Amniotic stem cell (primary cell): Measurements from ENCODE around the gene SPAG8.

Source experiments
- DNase-seq: peaks from one replicate; lab custom pipeline; 2025; lab: John Stamatoyannopoulos, UW

Gene SPAG8

GRCh38 chr9:35836595-35836994 is 24.5 kb upstream of the SPAG8 start:
- DNase-seq, result no peak

DNA sequence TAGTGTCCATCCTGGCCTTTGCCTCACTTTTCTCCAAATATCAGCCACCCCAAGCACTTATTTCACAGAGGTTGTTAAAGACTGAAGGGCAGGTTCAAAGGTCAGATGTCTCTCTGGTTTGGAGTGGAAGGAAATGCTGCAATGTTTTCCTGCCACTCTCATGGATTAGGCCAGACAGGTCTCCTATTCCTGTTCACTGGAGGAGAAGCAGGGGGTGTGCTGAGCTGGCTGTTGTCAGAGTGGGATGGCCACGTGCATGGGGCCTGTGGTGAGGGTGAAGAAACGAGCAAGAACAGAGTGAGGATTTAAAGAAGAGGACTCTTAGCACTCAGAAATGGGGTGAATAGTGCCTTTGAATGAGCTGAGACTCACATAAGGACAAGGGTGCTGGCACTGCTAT is 23.7 kb upstream of the SPAG8 start:
- no peak for DNase-seq

DNA sequence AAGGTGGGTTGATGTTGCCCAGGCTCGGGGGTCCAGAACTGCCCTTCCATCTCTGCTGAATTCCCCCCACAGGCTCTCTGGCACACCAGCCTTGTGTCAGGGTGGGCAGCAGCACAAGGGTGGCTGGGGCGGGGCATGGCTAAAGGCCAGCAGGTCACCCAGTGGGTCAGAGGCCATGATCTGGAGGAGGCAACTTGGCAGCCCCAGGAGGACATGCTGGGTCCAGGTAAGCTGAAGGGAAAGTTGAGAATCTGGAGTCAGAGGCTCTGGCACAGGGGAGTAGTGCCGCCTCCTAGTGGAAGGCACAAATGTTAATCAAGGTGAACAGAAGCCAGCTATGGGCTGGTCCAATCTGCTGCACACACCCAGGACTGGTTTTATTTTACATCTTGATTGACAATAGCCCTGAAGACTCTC is 23.2 kb upstream of the SPAG8 start:
- no peak for DNase-seq

- no peak for DNase-seq
Observed at GRCh38 chr9:35834260-35835215, 22.5 kb upstream of the SPAG8 start.

DNA sequence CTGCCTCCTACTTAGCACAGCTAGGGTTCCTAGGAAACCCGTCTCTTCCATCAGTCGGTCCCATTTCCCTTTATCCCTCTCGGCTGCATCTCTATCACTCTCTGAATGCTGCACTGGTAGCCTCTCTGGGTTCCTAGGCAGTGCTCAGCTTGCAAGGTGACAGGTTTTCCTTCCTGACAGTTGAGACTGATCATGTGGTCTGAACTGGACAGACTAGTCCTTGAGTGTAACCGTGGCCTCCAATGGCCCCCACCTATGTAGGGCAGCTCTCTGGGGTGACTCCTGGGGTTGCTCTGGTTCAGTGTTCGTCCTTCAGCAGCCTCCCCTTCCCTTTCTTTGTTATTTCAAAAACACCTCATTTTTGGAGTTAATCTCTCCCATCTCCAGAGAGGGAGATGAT is 20.8 kb upstream of the SPAG8 start:
- DNase-seq, result no peak

GRCh38 chr9:35831040-35831439 is 19.0 kb upstream of the SPAG8 start:
- no peak for DNase-seq

DNA sequence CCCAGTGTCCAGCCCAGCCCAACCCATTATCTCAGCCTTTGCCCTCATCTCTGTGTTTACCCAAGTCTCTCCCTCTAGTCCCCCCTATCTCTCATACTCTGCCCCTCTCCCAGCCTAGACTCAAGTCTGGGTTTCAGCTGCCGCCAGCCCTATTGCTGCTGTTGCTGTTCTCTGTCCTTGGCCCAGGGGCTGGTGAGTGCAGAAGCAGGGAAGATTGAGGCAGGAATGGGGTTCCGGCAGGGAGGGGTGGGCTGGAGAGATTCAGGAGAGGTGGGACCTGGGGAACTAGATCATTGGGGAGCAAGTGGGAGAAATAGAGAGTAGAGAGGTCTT is 17.7 kb upstream of the SPAG8 start:
- no peak for DNase-seq

DNA sequence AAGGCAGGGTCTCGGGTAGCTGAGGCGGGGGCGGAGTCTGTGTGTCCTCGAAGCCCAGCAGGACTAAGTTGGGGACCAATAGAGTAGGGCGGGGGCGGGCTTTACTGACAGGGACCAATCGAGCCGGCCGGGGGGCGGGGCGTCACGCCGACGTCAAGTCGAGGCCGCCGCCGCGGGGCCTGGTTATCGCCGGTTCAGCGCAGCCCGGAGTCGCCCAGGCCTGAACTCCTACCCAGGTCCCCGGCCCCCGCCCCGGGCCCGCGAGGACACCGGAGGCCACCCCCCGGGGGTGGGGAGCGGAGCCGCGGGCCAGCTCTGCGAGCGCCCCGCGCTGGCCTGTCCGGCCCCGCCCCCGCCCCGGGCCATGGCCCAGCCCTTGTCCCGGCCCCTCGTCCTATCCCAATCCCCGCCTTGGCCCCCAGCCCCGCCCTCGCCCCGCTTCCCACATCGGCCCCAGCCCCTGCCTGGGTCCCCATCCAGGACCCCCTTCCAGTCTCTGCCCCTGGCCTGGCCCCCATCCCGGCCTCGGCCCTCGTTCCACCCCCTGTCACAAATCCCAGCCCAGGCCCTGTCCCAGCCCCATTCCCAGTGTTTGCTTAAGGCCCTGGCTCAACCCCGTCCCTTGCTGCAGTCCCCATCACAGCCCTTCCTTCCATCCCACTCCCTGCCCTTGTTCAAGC is 17.2 kb upstream of the SPAG8 start, which contains the start of gene TMEM8B:
TSS of gene TMEM8B (plus strand) at position 145 of the 680 bp plus-strand sequence. CDS start at position 365, 220 bp downstream.
- peak; percentile 93 for DNase-seq

GRCh38 chr9:35828716-35829083 is 16.6 kb upstream of the SPAG8 start, which contains the start of gene FAM221B:
TSS of gene FAM221B (minus strand) at chr9:35828732. CDS start at chr9:35826161, 2,571 bp downstream.
- DNase-seq, result no peak

- peak; percentile 77 for DNase-seq
Observed at GRCh38 chr9:35827486-35827885, 15.4 kb upstream of the SPAG8 start.

GRCh38 chr9:35826071-35826701 is 14.1 kb upstream of the SPAG8 start:
- DNase-seq, result peak; percentile 43

DNA sequence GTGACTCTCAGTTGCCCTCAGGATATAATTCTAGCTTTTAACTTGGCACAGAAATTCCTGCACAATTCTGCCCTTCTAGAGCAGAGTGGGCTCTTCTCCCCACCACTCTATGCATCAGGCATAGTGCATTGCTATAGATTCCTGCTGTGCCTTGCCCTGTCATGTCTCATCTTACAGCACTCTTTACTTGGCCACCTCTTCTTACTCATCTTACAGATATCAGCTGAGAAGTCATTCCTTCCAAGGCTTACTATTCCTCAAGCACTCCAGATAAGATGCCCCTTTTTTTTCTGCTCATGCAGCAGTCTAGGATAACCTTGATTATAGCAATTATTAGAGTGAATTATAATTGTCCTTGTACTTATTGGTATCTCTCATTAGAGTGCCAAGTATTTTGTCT is 10.9 kb upstream of the SPAG8 start:
- no peak for DNase-seq

GRCh38 chr9:35820076-35820475 is 8.0 kb upstream of the SPAG8 start:
- DNase-seq, result peak; percentile 52

DNA sequence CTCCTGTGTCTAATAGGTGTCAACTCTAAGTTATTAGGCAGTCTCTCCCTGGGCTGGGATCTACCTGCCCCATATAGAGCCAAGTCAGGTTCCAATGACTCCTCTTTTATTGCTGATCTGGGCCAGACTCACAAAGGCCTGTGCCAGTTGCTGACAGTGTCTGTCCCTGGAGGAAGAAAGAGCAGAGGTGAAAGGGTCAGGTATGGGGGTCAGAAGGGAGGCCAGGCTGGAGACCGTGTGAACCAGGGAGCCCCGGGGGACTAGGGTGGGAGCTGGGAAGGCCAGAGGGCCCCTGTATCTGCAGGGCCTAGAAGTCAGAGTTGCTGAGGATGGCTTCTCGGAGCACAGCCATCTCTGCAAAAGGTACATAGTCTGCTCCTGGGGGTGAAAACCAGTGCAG is 6.3 kb upstream of the SPAG8 start:
- DNase-seq, result no peak

DNA sequence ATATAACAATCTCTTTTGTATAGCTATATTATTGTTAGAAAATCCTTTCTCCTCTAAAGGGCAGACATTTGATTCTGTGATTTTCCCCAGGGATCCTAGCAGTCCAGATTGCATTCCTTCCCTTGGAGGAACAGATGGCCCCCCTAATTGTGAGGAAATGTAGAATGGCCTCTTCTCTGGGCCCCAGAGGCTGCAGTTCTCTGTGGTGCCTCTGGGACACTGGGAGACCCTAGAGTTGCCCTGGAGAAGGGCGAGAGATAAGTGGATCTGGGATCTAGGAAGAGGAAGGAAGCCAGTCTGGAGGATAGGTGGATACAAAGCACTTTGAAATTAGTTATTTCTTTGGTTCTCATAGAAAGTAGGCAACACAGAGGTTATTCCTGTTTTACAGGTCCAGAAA is 4.6 kb upstream of the SPAG8 start:
- no peak for DNase-seq

GRCh38 chr9:35814841-35815543 is 2.9 kb upstream of the SPAG8 start, which contains the start of gene HINT2:
TSS of gene HINT2 (minus strand) at chr9:35815042. CDS start at chr9:35814979, 63 bp downstream.
- peak; percentile 99 for DNase-seq

DNA sequence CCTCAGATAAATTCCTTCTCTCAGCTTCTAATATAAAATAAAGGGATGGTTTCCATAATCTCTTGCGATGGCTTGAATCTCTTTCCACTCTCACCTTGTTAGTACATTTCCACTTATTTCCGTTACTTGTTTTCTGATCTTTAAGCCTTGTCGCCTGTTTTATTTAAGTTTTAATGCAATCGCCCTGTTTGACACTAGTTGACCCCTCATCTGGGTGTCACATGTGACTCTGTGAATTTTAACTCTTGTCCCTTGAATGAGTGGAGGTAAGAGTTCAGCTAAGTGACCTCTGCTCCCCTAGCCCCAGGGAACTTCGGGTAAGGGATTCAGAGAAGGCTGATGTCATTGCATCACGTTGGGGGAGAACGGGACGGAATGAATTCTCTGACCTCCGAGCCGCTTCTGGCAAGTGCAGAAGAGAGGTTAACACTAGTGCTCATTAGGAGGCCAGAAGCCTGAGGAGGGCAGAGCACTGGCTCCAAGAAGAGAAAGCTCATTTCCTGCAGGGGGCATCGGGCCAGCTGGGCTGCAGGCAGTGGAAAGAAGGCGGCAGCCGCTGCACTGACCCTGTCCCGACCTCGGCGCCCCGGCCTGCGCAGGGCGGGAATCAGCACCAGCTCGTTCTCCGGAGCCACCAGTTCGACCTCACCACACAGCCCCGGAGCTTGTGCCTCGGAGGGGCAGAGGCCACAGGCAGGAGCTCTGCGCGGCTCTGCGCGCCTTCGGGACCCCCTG is 2.2 kb upstream of the SPAG8 start:
- no peak for DNase-seq

DNA sequence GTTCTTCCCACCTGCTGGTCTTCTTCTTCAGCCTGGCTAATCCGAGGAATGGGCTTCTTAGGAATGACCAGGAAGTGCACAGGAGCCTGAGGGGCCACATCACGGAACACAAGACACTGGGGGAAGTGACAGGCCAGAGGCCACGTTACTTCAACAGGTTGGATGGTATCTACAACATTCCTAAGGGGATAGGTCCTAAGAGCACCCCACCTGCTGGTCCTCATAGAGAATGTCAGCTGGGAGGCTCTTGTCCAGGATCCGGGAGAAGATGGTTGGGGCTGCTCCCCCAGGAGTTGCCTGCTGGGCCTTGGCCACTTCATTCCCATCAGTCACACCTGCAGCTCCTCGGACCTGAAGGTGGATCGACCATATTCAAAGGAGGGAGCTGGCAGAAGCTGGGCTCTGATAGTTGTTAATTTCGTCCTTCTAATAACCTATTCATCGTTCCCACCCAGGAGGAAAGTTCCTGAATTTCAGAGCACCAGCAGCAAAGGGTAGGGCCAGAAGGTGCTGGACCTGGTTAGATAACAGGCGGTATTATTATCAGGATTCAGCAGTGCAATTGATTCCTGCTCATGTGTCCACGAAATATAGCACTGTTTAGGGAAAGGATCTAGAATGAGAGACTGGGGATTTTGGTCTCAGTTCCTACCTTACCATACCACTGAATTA is 1.5 kb upstream of the SPAG8 start:
- DNase-seq, result no peak

- DNase-seq, result no peak
Observed at GRCh38 chr9:35811381-35812024, 559 bp downstream of the SPAG8 start.

GRCh38 chr9:35810122-35810521 is 1.9 kb downstream of the SPAG8 start:
- no peak for DNase-seq
